Medulla oblongata (tissue), 1 donor: ENCODE results near the gene LAMA3.
"Not testable (repeated sequence)": the region's sequence is repeated elsewhere in the genome, so short reads cannot be mapped to it uniquely, and the experiment has no call there.

Source experiments
- DNase-seq: peaks from one replicate; pipeline ENCODE4 v3.0.0-alpha.2; 2015; ENCODE audit errors: extremely low spot score

Gene LAMA3

GRCh38 chr18:23703057-23703986 is 14.1 kb downstream of the LAMA3 start:
- DNase-seq, result peak; percentile 7

GRCh38 chr18:23703987-23704384 is 14.7 kb downstream of the LAMA3 start:
- no peak for DNase-seq

- no peak for DNase-seq
Observed at GRCh38 chr18:23704806-23705205, 15.6 kb downstream of the LAMA3 start.

GRCh38 chr18:23706971-23707640 is 17.9 kb downstream of the LAMA3 start:
- no peak for DNase-seq

- no peak for DNase-seq
Observed at GRCh38 chr18:23710068-23710527, 20.8 kb downstream of the LAMA3 start.

- DNase-seq, result no peak
Observed at GRCh38 chr18:23710946-23711345, 21.7 kb downstream of the LAMA3 start.

- DNase-seq, result no peak
Observed at GRCh38 chr18:23711426-23711825, 22.2 kb downstream of the LAMA3 start.

- DNase-seq, result no peak
Observed at GRCh38 chr18:23712445-23712844, 23.2 kb downstream of the LAMA3 start.

- no peak for DNase-seq
Observed at GRCh38 chr18:23714576-23714975, 25.3 kb downstream of the LAMA3 start.

GRCh38 chr18:23716079-23716478 is 26.8 kb downstream of the LAMA3 start:
- not testable (repeated sequence) for DNase-seq

GRCh38 chr18:23716516-23716915 is 27.3 kb downstream of the LAMA3 start:
- no peak for DNase-seq

- no peak for DNase-seq
Observed at GRCh38 chr18:23716966-23717365, 27.7 kb downstream of the LAMA3 start.

GRCh38 chr18:23718243-23718720 is 29.0 kb downstream of the LAMA3 start:
- DNase-seq, result no peak

- DNase-seq, result no peak
Observed at GRCh38 chr18:23718731-23719130, 29.5 kb downstream of the LAMA3 start.

GRCh38 chr18:23719634-23720201 is 30.5 kb downstream of the LAMA3 start:
- DNase-seq, result no peak

GRCh38 chr18:23721696-23722480 is 32.6 kb downstream of the LAMA3 start:
- DNase-seq, result no peak

GRCh38 chr18:23722646-23723045 is 33.4 kb downstream of the LAMA3 start:
- no peak for DNase-seq

GRCh38 chr18:23723121-23723520 is 33.9 kb downstream of the LAMA3 start:
- no peak for DNase-seq

- DNase-seq, result no peak
Observed at GRCh38 chr18:23724681-23725080, 35.4 kb downstream of the LAMA3 start.

- DNase-seq, result no peak
Observed at GRCh38 chr18:23725351-23725750, 36.1 kb downstream of the LAMA3 start.

- no peak for DNase-seq
Observed at GRCh38 chr18:23725827-23726661, 36.8 kb downstream of the LAMA3 start.
